Parathyroid adenoma (tissue), 2 donors: ENCODE measurements around the gene EEF1B2.

Source experiments
- H2AFZ ChIP-seq: fragments of 300-600 bp; sonication (generic); one replicate; pipeline ENCODE4 v1.7.0; 2017; ENCODE audit warnings: antibody characterized with exemption, mild to moderate bottlenecking
- H3K27ac ChIP-seq: fragments of 300-600 bp; sonication (generic); one replicate; pipeline ENCODE4 v1.7.0; 2017
- H3K27me3 ChIP-seq: fragments of 300-600 bp; sonication (generic); one replicate; pipeline ENCODE4 v1.7.0; 2017; ENCODE audit warnings: low read length; ENCODE audit not compliant: control insufficient read depth, insufficient read depth
- H3K36me3 ChIP-seq: fragments of 300-600 bp; sonication (generic); one replicate; pipeline ENCODE4 v1.7.0; 2017; ENCODE audit warnings: low read length; ENCODE audit not compliant: control insufficient read depth, insufficient read depth
- H3K4me1 ChIP-seq: fragments of 300-600 bp; sonication (generic); one replicate; pipeline ENCODE4 v1.7.0; 2017; ENCODE audit warnings: control low read depth
- H3K4me2 ChIP-seq: fragments of 300-600 bp; sonication (generic); one replicate; pipeline ENCODE4 v1.7.0; 2017; ENCODE audit warnings: low read length
- H3K4me3 ChIP-seq: fragments of 300-600 bp; sonication (generic); one replicate; pipeline ENCODE4 v1.7.0; 2017; ENCODE audit warnings: low read depth, low read length
- H3K79me2 ChIP-seq: fragments of 300-600 bp; sonication (generic); one replicate; pipeline ENCODE4 v1.7.0; 2017; ENCODE audit warnings: control low read depth
- H3K9ac ChIP-seq: fragments of 300-600 bp; sonication (generic); one replicate; pipeline ENCODE4 v1.7.0; 2017; ENCODE audit warnings: mild to moderate bottlenecking
- H3K9me3 ChIP-seq: fragments of 300-600 bp; sonication (generic); one replicate; pipeline ENCODE4 v1.7.0; 2017; ENCODE audit warnings: low read length; ENCODE audit not compliant: control insufficient read depth
- TF ChIP-seq, protein P1 (sequence below): fragments of 300-600 bp; sonication (generic); IDR thresholded peaks from one replicate; pipeline ENCODE4 v1.7.0; 2017; ENCODE audit warnings: antibody characterized with exemption, mild to moderate bottlenecking
- donor health status: primary hyperparathyroidism.

The EEF1B2 gene

DNA sequence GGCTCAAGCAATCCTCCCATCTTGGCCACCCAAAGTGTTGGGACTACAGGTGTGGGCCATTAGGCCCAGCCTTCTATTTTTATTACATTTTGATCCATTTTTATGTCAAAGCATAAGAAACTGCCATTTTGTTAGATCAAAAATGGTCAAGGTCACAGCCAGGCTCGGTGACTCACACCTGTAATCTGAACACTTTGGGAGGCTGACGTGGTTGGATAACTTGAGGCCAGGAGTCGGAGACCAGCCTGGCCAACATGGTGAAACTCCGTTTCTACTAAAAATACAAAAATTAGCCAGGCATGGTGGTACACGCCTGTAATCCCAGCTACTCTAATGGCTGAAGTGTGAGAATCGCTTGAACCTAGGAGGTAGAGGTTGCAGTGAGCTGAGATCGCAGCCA is 49.2 kb downstream of the EEF1B2 start:
- TF ChIP-seq, protein P1, sequence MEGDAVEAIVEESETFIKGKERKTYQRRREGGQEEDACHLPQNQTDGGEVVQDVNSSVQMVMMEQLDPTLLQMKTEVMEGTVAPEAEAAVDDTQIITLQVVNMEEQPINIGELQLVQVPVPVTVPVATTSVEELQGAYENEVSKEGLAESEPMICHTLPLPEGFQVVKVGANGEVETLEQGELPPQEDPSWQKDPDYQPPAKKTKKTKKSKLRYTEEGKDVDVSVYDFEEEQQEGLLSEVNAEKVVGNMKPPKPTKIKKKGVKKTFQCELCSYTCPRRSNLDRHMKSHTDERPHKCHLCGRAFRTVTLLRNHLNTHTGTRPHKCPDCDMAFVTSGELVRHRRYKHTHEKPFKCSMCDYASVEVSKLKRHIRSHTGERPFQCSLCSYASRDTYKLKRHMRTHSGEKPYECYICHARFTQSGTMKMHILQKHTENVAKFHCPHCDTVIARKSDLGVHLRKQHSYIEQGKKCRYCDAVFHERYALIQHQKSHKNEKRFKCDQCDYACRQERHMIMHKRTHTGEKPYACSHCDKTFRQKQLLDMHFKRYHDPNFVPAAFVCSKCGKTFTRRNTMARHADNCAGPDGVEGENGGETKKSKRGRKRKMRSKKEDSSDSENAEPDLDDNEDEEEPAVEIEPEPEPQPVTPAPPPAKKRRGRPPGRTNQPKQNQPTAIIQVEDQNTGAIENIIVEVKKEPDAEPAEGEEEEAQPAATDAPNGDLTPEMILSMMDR, result no peak
- no peak overlapping the region for H3K9ac ChIP-seq
- no peak overlapping the region for H3K4me2 ChIP-seq

DNA sequence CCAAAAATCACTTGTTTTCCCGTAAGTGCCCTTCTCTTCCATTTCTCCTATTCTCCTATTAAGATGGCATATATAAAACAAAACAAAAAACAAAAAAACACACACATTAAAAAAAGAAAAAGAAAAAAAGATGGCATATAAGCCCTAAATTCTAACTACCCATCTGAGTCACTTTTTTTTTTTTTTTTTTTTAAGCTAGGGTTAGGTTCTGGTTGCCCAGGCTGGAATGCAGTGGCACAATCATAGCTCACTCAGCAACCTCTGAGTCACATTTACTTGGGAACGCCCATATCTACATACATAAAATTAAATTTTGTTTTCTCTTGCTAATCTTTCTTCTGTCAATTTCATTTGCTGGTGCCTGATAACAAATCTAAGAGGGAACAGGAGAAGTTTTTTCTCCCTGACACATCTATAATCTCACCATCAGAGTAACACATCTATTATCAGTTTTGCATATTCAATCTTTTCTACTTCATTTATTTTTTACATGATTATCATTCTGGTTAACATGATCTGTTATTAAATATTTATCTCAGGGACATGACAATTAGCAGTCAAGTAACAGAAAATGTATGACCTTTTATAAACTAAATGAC is 52.1 kb downstream of the EEF1B2 start:
- H3K79me2 ChIP-seq, result no peaks in the 10 kb centered on the region
- H3K4me3 ChIP-seq, result no peak overlapping the region
- TF ChIP-seq, protein P1, result no peak
- H3K27ac ChIP-seq, result no peak overlapping the region
- no peak overlapping the region for H3K9ac ChIP-seq
- H3K36me3 ChIP-seq, result no peaks in the 10 kb centered on the region
- H3K27me3 ChIP-seq, result no peaks in the 10 kb centered on the region
- H3K9me3 ChIP-seq, result no peaks in the 10 kb centered on the region
- H3K4me1 ChIP-seq, result peaks cover 7% of the 10 kb centered on the region
- no peak overlapping the region for H3K4me2 ChIP-seq
- no peak overlapping the region for H2AFZ ChIP-seq

More for the DNA sequence above, 49.2 kb downstream of the EEF1B2 start:
- Histone ChIP-seq H3K9me3 (no peaks in the 10 kb centered on the region), H3K36me3 (no peaks in the 10 kb centered on the region), H3K4me1 (peaks cover 12% of the 10 kb centered on the region), H3K4me3 (no peak overlapping the region), H3K27me3 (no peaks in the 10 kb centered on the region), H2AFZ (no peak overlapping the region), H3K27ac (no peak overlapping the region), H3K79me2 (no peaks in the 10 kb centered on the region)
